Measurements from ENCODE around the gene TMEM14B.

DNA sequence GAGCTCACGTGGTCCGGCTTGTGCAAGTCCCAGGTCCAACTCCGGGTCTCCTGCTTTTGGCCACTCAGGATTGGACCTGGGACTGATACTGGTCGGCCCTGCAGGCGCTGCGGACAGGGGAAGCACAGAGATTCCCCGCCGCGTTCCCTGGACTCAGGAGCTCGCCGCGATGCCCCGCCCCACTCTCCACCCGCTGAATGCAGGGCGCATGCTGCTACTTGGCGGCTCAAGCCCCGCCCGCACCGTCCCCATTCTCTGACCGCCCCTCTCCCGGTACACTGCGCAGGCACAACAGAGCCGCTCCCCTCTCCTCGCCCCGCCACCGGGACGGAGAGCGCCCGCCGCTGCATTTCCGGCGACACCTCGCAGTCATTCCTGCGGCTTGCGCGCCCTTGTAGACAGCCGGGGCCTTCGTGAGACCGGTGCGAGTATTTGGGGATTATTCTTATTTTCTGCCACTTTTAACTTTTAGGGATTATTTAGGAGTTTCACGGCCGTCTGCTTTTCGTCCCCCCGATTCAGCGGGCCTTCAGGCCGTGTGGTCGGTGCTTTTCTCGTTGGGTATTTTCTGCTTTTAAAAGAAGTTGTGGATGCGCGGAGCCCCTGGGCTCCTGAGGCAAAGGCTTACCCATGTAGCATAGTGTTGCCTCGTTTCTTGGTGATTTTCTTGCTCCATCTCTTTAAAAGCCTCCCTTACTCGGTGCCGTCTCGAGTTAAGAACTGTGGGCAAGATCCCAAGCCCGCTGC, 24.6 kb upstream of the TMEM14B start, which contains the start of gene TMEM14C:
- TF ChIP-seq EP300 (IDR thresholded peaks at IDR 0.05; ENCODE audit: borderline replicate concordance) (0 out of 2 replicates have a peak, but pooled peaks have one; percentile 12), FOXM1 (IDR thresholded peaks at IDR 0.05; ENCODE audit: borderline replicate concordance, low read depth) (no peak), TEAD4 (IDR thresholded peaks at IDR 0.05) (peak; percentile 34; the same call in 1 of the 2 replicates), TAF1 (IDR thresholded peaks at IDR 0.05; ENCODE audit: low read depth) (peak; percentile 89), MAX (IDR thresholded peaks at IDR 0.05) (no peak; the same call in none of the 2 replicates), CEBPB (IDR thresholded peaks at IDR 0.05) (peak; percentile 83), CREB1 (IDR thresholded peaks at IDR 0.05; ENCODE audit: low read depth) (no peak; the same call in 1 of the 2 replicates)

Data from Ishikawa (cell line).